Loucy (cell line): ENCODE measurements around the gene SETD3.

ENCODE experiments used
- CTCF ChIP-seq: fragments of 200-600 bp; sonication (generic); conservative IDR thresholded peaks from 2 replicates; pipeline ENCODE4 v1.5.1; 2014; ENCODE audit warnings: mild to moderate bottlenecking, antibody characterized with exemption, low read length
- EZH2phosphoT487 ChIP-seq: fragments of 200-600 bp; IDR thresholded peaks from 2 replicates; pipeline ENCODE4 v1.6.1; 2018; ENCODE audit warnings: antibody characterized with exemption, mild to moderate bottlenecking, moderate library complexity, borderline replicate concordance

- no peak for TF ChIP-seq CTCF
- TF ChIP-seq EZH2phosphoT487, result no peak
Observed at GRCh38 chr14:99412117-99413061, 68.3 kb downstream of the SETD3 start.
